Uterus (tissue), 4 donors: ENCODE results near the gene SEPHS1. TPM values are rescaled to one million over a fixed set of nuclear protein-coding genes. Genes with fewer than 3 reads are reported as not detected.

Experiments used
- DNase-seq, 2 donors: peaks; one replicate each; pipeline ENCODE4 v3.0.0-alpha.2; 2019 to 2020
- H3K27ac ChIP-seq, 2 donors: fragments of 200-600 bp; sonication (generic); 1 replicate in 1 of 2; 2 replicates in 1 of 2; pipeline ENCODE4 v1.5.1; 2016 to 2018
- H3K27me3 ChIP-seq, 2 donors: fragments of 200-600 bp; sonication (generic); one replicate each; pipeline ENCODE4 v1.5.1; 2018 to 2019; ENCODE audit warnings: control low read depth in 1 of 2
- H3K36me3 ChIP-seq, 2 donors: fragments of 200-600 bp; sonication (generic); one replicate each; pipeline ENCODE4 v1.5.1; 2019; ENCODE audit warnings: control low read depth in 1 of 2
- H3K4me1 ChIP-seq, 2 donors: fragments of 200-600 bp; sonication (generic); one replicate each; pipeline ENCODE4 v1.5.1; 2018 to 2019; ENCODE audit warnings: control low read depth in 1 of 2
- H3K4me3 ChIP-seq, 2 donors: fragments of 200-600 bp; sonication (generic); 1 replicate in 1 of 2; 2 replicates in 1 of 2; pipeline ENCODE4 v1.5.1; 2018 to 2019; ENCODE audit warnings: mild to moderate bottlenecking in 1 of 2
- H3K9me3 ChIP-seq, 2 donors: fragments of 200-600 bp; sonication (generic); one replicate each; pipeline ENCODE4 v1.5.1; 2019; ENCODE audit warnings: control low read depth in 1 of 2
- POLR2A ChIP-seq, 2 donors: fragments of 450-650 bp; IDR thresholded peaks; one replicate each; pipeline ENCODE4 v1.6.1; 2016; ENCODE audit warnings: antibody characterized with exemption in 2 of 2, mild to moderate bottlenecking in 1 of 2, moderate library complexity in 1 of 2
- intact Hi-C: fragments of 100-400 bp; cut with DNase I; formaldehyde crosslinking; loops from one replicate; pipeline ENCODE4 v1.15.1; 2023; ENCODE audit warnings: low total_unique reads
- total RNA-seq, 4 donors: library from RNA; depleted of rRNA in 3 of 4; stranded (reverse); fragments of >200 nt in 3 of 4; gene quantifications; one replicate each; pipeline versions ENCODE4 v1.1.0 to v1.2.4, GENCODE V29; 2014 to 2023
- TF ChIP-seq, protein P1 (sequence below), 4 experiments: fragments of 200-600 bp in 2 of 4; fragments of 450-650 bp in 2 of 4; sonication (generic) in 2 of 4; IDR thresholded peaks; one replicate each; pipeline ENCODE4 v1.5.1; 2016 to 2019; ENCODE audit warnings: antibody characterized with exemption in 4 of 4, mild to moderate bottlenecking in 2 of 4, moderate library complexity in 1 of 4
- donor health status: DM: yes; HTN: yes; CAD: no.

The SEPHS1 gene
- total RNA-seq, 4 donors from 2014 or later: 11.2 to 106 (median 34.8) TPM

GRCh38 chr10:13351340-13351915 lies 3.3 kb upstream of the SEPHS1 start:
- no peak for TF ChIP-seq POLR2A (IDR thresholded peaks at IDR 0.05)
- TF ChIP-seq, protein P1, sequence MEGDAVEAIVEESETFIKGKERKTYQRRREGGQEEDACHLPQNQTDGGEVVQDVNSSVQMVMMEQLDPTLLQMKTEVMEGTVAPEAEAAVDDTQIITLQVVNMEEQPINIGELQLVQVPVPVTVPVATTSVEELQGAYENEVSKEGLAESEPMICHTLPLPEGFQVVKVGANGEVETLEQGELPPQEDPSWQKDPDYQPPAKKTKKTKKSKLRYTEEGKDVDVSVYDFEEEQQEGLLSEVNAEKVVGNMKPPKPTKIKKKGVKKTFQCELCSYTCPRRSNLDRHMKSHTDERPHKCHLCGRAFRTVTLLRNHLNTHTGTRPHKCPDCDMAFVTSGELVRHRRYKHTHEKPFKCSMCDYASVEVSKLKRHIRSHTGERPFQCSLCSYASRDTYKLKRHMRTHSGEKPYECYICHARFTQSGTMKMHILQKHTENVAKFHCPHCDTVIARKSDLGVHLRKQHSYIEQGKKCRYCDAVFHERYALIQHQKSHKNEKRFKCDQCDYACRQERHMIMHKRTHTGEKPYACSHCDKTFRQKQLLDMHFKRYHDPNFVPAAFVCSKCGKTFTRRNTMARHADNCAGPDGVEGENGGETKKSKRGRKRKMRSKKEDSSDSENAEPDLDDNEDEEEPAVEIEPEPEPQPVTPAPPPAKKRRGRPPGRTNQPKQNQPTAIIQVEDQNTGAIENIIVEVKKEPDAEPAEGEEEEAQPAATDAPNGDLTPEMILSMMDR (IDR thresholded peaks at IDR 0.05): no peak

DNA sequence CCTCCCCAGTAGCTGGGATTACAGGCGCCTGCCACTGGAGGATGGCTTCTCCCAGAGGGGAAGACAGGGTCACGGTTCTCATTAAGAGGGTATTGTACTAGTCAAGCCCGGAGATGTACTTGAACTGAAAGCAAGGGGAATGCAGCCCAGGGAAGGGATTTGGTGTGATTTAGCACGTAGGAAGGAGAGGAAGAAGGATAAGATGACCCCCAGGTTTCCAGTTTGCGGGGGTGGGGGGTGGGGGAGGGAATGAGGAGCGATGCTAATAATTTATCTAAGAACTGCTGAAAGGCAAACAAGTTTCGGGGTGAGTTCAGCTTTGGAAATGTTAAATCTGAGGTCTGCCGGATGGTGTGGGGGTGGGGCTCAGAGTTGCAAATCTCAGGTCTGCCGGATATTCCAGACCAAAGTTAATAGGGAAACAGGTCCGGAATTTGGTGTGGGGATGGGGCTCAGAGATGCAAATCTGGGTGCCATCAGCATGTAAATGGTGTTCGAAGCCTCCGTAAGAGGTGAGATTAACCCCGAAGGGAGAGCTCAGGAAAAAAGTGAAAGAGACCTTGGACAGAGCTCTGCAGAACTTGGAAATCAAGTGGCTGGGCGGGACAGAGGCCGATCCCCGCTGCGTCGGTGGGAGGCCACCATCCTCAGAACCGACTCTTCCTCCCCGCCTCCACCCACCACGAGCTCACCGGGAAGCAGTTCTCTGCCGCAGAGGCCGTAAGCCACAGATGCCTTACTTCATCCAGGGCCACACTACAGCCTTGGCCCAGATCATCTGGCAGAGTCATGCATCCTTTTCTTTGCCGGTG lies 1.6 kb upstream of the SEPHS1 start:
- Histone ChIP-seq H3K9me3 (no peaks in the 10 kb centered on the region), H3K27me3 (no peaks in the 10 kb centered on the region), H3K27ac (peak overlapping the region; percentile 98), H3K4me1 (peaks cover 0 to 4% of the 10 kb centered on the region in 2 donors), H3K36me3 (no peaks in the 10 kb centered on the region), H3K4me3 (peak overlapping the region; percentile 56 to 94)
- DNase-seq: peak; percentile 37 to 51
- TF ChIP-seq, protein P1 (IDR thresholded peaks at IDR 0.05): no peak
- TF ChIP-seq POLR2A (IDR thresholded peaks at IDR 0.05): no peak
- intact Hi-C loops: no loop called here

More at GRCh38 chr10:13351340-13351915, 3.3 kb upstream of the SEPHS1 start:
- H3K27ac ChIP-seq: no peak overlapping the region
- no peaks in the 10 kb centered on the region for H3K36me3 ChIP-seq
- intact Hi-C loops: no loop called here
- no peaks in the 10 kb centered on the region for H3K9me3 ChIP-seq
- no peak overlapping the region for H3K4me3 ChIP-seq
- DNase-seq: no peak
- H3K4me1 ChIP-seq: no peaks in the 10 kb centered on the region
- no peaks in the 10 kb centered on the region for H3K27me3 ChIP-seq

GRCh38 chr10:13347500-13348156 lies 465 bp downstream of the SEPHS1 start:
- peak overlapping the region; percentile 48 to 94 for H3K4me3 ChIP-seq
- H3K4me1 ChIP-seq: peaks cover 0 to 4% of the 10 kb centered on the region in 2 donors
- DNase-seq: peak; percentile 79 to 83
- TF ChIP-seq, protein P1 (IDR thresholded peaks at IDR 0.05): peak in 1 of 4 experiments; percentile 7
- no peak for TF ChIP-seq POLR2A (IDR thresholded peaks at IDR 0.05)
- H3K27ac ChIP-seq: peak overlapping the region; percentile 98
- H3K36me3 ChIP-seq: no peaks in the 10 kb centered on the region
- no peaks in the 10 kb centered on the region for H3K27me3 ChIP-seq
- intact Hi-C loops: no loop called here
- H3K9me3 ChIP-seq: no peaks in the 10 kb centered on the region

GRCh38 chr10:13347043-13347499 lies 1.0 kb downstream of the SEPHS1 start:
- DNase-seq: peak in 1 of 2 donors; percentile 26
- Histone ChIP-seq H3K27me3 (no peaks in the 10 kb centered on the region), H3K27ac (peak overlapping the region; percentile 98), H3K36me3 (no peaks in the 10 kb centered on the region), H3K4me3 (peak overlapping the region; percentile 48 to 94), H3K9me3 (no peaks in the 10 kb centered on the region), H3K4me1 (peaks cover 0 to 4% of the 10 kb centered on the region in 2 donors)
- TF ChIP-seq POLR2A (IDR thresholded peaks at IDR 0.05): no peak
- TF ChIP-seq, protein P1 (IDR thresholded peaks at IDR 0.05): no peak
- intact Hi-C loops: no loop called here
